Fibroblast of skin of left quadriceps (primary cell): ENCODE measurements around the gene BATF2.
"Not testable (repeated sequence)": the region's sequence is repeated elsewhere in the genome, so short reads cannot be mapped to it uniquely, and the experiment has no call there.

Experiments
- DNase-seq, 2 experiments: peaks; one replicate each; pipeline ENCODE4 v3.0.0-alpha.2; 2013; ENCODE audit warnings: low read depth in 2 of 2

Gene BATF2

GRCh38 chr11:65013888-65014725 lies 17.3 kb upstream of the BATF2 start, which contains the start of gene ARL2:
Gene ARL2, plus strand, starts transcription at chr11:65014160. Its CDS starts 48 bp downstream, at chr11:65014208.
- peak; percentile 76 to 79 for DNase-seq

- DNase-seq = peak; percentile 72 to 74
These were observed 16.5 kb upstream of the BATF2 start for GRCh38 chr11:65013130-65013887.

- DNase-seq = no peak
These were observed 12.1 kb upstream of the BATF2 start for GRCh38 chr11:65008873-65009272.

- no peak for DNase-seq
These were observed 11.2 kb upstream of the BATF2 start for GRCh38 chr11:65008016-65008415.

GRCh38 chr11:65003968-65004367 lies 7.2 kb upstream of the BATF2 start:
- DNase-seq = not testable (repeated sequence)

- no peak for DNase-seq
These were observed 6.5 kb upstream of the BATF2 start for GRCh38 chr11:65003282-65003681.

GRCh38 chr11:65002706-65003105 lies 5.9 kb upstream of the BATF2 start:
- DNase-seq = no peak

GRCh38 chr11:64999478-64999877 lies 2.7 kb upstream of the BATF2 start:
- DNase-seq = no peak

- DNase-seq = no peak
These were observed 2.1 kb upstream of the BATF2 start for GRCh38 chr11:64998690-64999431.

GRCh38 chr11:64998141-64998540 lies 1.4 kb upstream of the BATF2 start:
- no peak for DNase-seq

- DNase-seq = no peak
These were observed 453 bp downstream of the BATF2 start for GRCh38 chr11:64996327-64996709.

- DNase-seq = no peak
These were observed 2.5 kb downstream of the BATF2 start for GRCh38 chr11:64994318-64994717.

GRCh38 chr11:64990222-64990923 lies 6.4 kb downstream of the BATF2 start:
- DNase-seq = no peak

- no peak for DNase-seq
These were observed 7.4 kb downstream of the BATF2 start for GRCh38 chr11:64989416-64989815.

GRCh38 chr11:64987998-64988854 lies 8.5 kb downstream of the BATF2 start:
- DNase-seq = no peak

GRCh38 chr11:64983339-64983738 lies 13.4 kb downstream of the BATF2 start:
- not testable (repeated sequence) for DNase-seq

GRCh38 chr11:64976651-64977050 lies 20.1 kb downstream of the BATF2 start:
- DNase-seq = no peak

- DNase-seq = no peak
These were observed 22.6 kb downstream of the BATF2 start for GRCh38 chr11:64974124-64974523.

GRCh38 chr11:64971421-64972233 lies 25.1 kb downstream of the BATF2 start, which contains the start of gene MAJIN:
Gene MAJIN, minus strand, starts transcription at chr11:64972108. Its CDS starts 12,703 bp downstream, at chr11:64959405.
- DNase-seq = peak; percentile 42 to 50

GRCh38 chr11:64970731-64971151 lies 26.0 kb downstream of the BATF2 start:
- DNase-seq = no peak
